Liver (tissue), 3 donors: ENCODE data around the gene RNF220.

Experiments
- ATF3 ChIP-seq: IDR thresholded peaks from 2 replicates; pipeline ENCODE4 v1.6.1; 2016; ENCODE audit warnings: antibody characterized with exemption
- GABPA ChIP-seq, 2 donors: IDR thresholded peaks in 1 of 2; conservative IDR thresholded peaks in 1 of 2; 2 replicates each; pipeline ENCODE4 v1.6.1; 2016; ENCODE audit warnings: antibody characterized with exemption in 2 of 2, mild to moderate bottlenecking in 1 of 2, moderate library complexity in 1 of 2
- HNF4G ChIP-seq: IDR thresholded peaks from 2 replicates; pipeline ENCODE4 v1.6.1; 2016; ENCODE audit warnings: antibody characterized with exemption
- JUND ChIP-seq, 2 donors: IDR thresholded peaks; 2 replicates each; pipeline ENCODE4 v1.6.1; 2016; ENCODE audit warnings: antibody characterized with exemption in 2 of 2
- MAX ChIP-seq: IDR thresholded peaks from 2 replicates; pipeline ENCODE4 v1.6.1; 2016; ENCODE audit warnings: antibody characterized with exemption
- RAD21 ChIP-seq, 2 donors: IDR thresholded peaks; 2 replicates each; pipeline ENCODE4 v1.6.1; 2016; ENCODE audit warnings: antibody characterized with exemption in 2 of 2, mild to moderate bottlenecking in 2 of 2
- REST ChIP-seq: IDR thresholded peaks from 2 replicates; pipeline ENCODE4 v1.6.1; 2016; ENCODE audit warnings: antibody characterized with exemption, mild to moderate bottlenecking
- SP1 ChIP-seq: IDR thresholded peaks from 2 replicates; pipeline ENCODE4 v1.6.1; 2018; ENCODE audit warnings: antibody characterized with exemption, mild to moderate bottlenecking
- TAF1 ChIP-seq: conservative IDR thresholded peaks from 2 replicates; pipeline ENCODE4 v1.6.1; 2016; ENCODE audit warnings: antibody characterized with exemption, mild to moderate bottlenecking
- YY1 ChIP-seq: IDR thresholded peaks from 2 replicates; pipeline ENCODE4 v1.6.1; 2016; ENCODE audit warnings: antibody characterized with exemption, mild to moderate bottlenecking
- ZBTB33 ChIP-seq: IDR thresholded peaks from 2 replicates; pipeline ENCODE4 v1.6.1; 2016; ENCODE audit warnings: antibody characterized with exemption
- TF ChIP-seq, protein P1 (sequence below): fragments of 150-350 bp; IDR thresholded peaks from 2 replicates; pipeline ENCODE4 v1.5.1; 2017; ENCODE audit warnings: improper control_type of control experiment, low read depth, low read length; ENCODE audit not compliant: missing input control
- donor health status: healthy.
- donor health status: healthy.

- TF ChIP-seq, protein P1, sequence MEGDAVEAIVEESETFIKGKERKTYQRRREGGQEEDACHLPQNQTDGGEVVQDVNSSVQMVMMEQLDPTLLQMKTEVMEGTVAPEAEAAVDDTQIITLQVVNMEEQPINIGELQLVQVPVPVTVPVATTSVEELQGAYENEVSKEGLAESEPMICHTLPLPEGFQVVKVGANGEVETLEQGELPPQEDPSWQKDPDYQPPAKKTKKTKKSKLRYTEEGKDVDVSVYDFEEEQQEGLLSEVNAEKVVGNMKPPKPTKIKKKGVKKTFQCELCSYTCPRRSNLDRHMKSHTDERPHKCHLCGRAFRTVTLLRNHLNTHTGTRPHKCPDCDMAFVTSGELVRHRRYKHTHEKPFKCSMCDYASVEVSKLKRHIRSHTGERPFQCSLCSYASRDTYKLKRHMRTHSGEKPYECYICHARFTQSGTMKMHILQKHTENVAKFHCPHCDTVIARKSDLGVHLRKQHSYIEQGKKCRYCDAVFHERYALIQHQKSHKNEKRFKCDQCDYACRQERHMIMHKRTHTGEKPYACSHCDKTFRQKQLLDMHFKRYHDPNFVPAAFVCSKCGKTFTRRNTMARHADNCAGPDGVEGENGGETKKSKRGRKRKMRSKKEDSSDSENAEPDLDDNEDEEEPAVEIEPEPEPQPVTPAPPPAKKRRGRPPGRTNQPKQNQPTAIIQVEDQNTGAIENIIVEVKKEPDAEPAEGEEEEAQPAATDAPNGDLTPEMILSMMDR: no peak
- no peak for TF ChIP-seq MAX
- TF ChIP-seq SP1: no peak
- no peak for TF ChIP-seq TAF1
- TF ChIP-seq ATF3: no peak
- no peak for TF ChIP-seq GABPA (IDR thresholded peaks at IDR 0.05 in 1 of 2, conservative IDR thresholded peaks at IDR 0.05 in 1 of 2)
- TF ChIP-seq RAD21 (IDR thresholded peaks at IDR 0.05): no peak
- no peak for TF ChIP-seq REST
- no peak for TF ChIP-seq YY1
- no peak for TF ChIP-seq HNF4G
- no peak for TF ChIP-seq ZBTB33
- no peak for TF ChIP-seq JUND (IDR thresholded peaks at IDR 0.05)
Observed at GRCh38 chr1:44696789-44697345, 291.8 kb downstream of the RNF220 start.
